Femur (tissue), 1 donor: Measurements from ENCODE around the gene TRIM44.
A peak's percentile ranks its signal among the peaks of the same experiment; 100 is the strongest.
"Not testable (repeated sequence)": the region's sequence is repeated elsewhere in the genome, so short reads cannot be mapped to it uniquely, and the experiment has no call there.

ENCODE experiments used
- DNase-seq: peaks from one replicate; pipeline ENCODE4 v3.0.0-alpha.2; 2017

The TRIM44 gene

DNA sequence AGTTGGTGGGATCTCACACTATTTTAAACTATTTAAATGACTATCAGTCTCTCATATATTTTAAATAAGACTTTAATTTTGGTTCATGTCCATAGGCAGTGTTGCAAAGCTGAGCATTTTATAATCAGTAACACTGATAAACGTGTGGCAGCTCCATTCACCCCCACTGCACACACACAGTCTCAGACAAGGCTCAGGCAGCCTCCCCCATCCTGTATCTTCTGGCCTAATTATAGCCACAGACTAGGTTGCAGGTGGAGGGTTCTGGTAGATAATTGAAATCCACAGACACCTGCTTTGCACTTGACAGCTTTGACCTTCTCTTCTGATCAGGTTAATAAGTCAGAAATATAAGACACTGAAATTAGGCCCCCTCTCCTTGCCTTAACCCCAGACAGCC, 162.8 kb downstream of the TRIM44 start:
- DNase-seq: no peak

DNA sequence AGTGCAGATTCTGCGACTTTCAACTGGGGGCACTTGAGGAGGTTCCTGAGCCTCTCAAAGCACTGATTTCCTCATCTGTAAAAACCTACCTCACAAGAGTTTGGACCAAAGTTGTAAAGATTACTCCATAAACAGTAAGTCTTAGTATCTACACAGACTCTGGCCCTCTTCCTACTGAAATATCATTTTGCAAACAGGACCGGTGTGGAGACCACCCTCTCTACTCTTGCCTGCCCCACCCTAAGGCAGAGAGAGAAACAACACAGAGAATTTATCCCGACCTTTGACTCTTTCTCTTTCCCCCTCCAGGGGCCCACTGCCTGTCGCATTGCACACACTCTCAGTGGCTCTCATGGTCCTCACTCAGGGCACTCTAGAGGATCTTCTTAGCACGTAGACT, 163.4 kb downstream of the TRIM44 start:
- no peak for DNase-seq

DNA sequence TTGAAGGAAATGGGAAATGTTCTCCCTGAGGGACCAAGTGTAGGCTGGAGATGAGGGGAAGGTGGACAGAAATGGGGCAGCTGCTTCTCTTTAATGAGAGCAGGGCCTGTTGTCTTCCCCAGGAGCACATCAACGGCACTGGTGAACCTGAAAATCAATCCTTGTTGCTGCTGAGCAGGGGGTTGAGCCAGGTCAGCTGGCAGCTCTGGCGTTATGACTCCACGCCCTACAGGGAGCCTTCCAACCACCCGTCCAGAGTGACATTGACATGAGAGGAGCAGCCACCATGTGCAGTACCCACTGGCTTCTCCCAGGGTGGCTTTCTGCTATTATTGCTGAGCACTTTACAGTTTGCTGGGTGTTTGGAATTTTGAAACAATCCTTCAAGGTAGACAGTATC, 164.4 kb downstream of the TRIM44 start:
- no peak for DNase-seq

DNA sequence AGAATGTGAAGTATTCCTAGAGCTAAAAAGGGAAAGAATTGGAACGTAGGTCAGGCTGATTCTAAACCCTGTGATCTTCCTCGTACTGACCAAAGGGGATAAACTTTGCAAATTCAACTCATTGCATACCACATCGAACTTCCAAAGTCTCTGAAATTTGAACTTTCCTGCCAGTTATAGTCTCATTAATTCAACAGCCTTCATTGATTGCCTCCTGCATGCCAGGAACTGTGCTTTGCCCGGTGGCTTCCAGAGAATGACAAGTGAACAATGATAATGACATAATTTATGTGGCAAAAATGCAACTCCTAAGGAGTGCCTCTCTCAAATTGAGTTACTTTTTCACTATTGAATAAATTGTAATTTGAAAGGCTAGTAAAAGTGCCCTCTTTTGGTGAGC, 173.6 kb downstream of the TRIM44 start:
- DNase-seq: no peak

DNA sequence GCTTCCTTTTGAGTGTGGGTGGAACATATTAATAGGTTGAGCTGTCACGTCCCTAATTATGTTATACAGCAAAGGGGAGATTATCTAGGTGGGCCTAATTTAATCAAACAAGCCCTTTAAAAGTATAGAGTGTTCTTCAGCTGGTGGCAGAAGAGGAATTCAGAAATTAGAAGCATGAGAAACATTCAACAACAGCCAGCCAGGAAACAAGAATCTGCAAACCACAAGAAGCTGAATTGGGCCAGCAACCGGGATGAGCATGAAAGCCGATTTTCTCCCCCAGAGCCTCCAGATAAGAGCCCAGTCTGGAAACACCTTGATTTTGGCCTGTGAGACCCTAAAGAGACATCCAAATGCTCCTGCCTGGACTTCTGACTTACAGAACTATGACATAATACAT, 175.5 kb downstream of the TRIM44 start:
- no peak for DNase-seq

DNA sequence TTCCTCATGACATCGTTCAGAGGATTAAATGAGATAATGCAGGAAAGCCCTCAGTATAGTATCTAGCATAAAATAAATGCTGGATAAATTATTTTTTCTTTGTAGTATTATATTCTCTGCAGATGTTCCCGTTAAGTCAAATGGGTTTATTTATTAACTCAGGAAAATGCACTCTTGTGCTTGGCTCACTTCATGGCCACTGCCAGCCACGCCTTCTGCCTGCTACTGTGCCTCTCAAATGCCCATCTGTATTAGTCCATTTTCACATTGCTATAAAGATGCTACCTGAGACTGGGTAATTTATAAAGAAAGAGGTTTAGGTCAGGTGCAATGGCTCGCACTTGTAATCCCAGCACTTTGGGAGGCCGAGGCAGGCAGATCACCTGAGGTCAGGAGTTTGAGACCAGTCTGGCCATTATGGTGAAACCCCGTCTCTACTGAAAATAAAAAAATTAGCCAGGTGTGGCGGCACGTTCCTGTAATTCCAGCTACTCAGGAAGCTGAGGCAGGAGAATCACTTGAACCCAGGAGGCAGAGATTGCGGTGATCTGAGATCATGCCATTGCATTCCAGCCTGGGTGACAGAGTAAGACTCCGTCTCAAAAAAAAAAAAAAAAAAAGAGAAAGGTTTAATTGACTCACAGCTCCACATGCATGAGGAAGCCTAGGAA, 176.3 kb downstream of the TRIM44 start:
- not testable (repeated sequence) for DNase-seq

DNA sequence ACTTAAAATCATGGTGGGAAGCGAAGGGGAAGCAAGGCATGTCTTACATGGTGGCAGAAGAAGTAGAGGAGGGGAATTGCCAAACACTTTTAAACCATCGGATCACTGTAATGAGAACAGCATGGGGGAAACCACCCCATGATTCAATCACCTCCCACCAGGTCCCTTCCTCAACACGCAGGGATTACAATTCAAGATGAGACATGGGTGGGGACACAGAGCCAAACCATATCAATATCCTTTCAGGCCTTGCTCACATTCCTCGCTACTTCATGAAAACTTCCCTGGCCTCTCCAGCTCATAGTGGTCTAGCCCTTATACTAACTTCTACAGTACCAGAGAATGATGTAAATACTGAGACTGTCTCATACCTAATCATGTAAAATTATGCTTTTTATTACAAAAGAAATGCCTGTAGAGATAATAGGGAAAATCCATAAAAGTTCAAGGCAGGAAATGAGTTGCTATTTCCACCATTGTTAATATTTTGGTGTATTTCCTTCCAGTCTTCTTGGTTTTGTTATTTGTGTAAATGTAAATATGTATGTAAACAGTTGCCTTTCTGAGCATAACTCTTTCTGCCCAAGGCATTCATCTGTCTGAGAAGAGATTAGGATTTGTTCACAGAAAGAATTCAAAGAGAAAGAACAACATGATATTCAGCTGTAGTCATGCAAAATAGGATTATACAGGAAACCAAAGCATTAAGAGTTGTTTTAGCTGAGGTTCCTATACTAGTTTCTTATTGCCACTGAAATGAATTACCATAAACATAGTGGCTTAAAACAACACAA, 177.0 kb downstream of the TRIM44 start:
- DNase-seq: no peak

DNA sequence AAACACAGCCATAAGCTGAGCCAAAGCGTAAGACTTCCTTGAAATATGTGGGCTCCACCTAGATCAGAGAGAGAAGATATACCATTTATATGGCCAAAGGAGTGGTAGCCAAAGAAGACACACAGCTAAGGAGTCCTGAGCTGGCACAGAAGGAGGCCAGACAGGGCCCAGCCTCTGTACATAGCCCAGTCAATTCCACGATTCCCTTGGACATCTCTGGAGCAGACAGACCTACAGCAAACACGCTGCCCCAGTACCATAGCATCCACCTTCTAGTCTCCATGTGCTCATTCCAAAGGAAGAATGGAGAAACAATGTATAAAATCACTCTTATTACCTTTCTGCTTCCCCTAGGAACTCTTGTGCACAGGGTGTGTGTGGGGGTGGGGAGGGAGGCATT, 179.2 kb downstream of the TRIM44 start:
- no peak for DNase-seq

DNA sequence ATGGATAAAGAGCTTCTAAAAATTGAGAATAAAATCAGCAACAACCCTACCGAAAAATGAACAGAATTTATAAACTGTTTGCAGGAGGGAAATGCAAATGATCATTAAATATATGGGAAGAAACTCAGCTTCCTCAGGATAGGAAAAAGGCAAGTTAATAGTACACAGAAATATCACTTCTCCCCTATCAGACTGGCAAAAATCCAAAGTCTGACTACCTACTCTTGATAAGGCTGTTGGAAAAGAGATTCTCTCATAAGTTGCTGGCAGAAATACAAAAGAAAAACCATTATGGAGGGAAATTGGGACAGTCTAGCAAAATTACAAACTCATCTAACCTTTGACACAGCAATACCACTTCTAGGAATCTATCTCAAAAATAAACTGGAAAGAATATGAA, 180.4 kb downstream of the TRIM44 start:
- no peak for DNase-seq

DNA sequence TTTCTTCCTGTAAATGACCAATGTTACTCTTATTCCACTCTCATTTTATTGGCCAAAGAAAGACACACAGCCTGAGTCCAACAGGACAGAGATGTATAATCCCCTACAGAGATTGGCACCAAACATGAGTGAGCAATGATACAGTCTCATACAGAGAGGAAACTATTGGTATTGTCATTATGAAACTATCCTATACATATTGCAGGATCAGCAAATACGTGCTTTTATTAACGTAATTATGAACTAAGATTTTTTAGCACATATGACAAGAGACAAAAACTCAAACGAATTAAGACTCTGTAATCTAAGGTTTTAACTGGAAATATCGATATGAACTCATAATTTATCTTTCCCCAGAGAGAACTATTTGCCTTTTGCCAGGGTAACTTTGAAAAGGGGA, 182.0 kb downstream of the TRIM44 start:
- DNase-seq: no peak

DNA sequence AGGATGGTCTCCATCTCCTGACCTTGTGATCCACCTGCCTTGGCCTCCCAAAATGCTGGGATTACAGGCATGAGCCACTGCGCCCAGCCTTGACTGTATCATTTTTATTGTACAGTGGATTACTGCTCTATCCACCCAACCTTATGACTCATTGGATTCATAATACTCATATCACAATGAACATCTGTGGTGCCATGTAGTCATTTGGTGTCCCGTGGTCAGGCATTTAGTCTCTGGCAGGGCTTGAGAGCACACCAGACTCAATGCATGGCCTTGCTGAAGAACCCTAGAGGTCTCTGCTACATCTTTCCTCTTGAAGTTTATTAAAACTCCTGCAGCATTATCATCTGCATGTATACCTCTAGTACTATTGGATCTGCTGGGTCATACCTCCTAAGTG, 183.3 kb downstream of the TRIM44 start:
- no peak for DNase-seq

DNA sequence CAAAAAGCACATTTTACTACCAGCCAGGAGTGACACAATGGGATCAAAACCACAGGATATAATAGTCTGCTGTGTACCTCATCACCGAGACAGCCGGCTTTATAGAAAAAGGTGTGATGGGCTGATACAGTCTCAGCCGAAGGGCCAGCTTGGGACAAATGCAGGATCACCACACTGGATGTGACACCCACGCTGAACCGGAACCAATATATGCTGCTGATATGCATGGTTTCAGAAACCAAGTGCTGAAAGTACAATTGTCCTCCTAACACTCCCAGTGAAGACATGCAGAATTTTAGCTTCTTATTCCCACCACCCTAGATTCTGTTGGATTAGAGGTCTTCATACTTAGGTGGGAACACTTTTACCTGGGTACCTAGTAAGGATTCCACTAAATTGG, 184.3 kb downstream of the TRIM44 start:
- no peak for DNase-seq

DNA sequence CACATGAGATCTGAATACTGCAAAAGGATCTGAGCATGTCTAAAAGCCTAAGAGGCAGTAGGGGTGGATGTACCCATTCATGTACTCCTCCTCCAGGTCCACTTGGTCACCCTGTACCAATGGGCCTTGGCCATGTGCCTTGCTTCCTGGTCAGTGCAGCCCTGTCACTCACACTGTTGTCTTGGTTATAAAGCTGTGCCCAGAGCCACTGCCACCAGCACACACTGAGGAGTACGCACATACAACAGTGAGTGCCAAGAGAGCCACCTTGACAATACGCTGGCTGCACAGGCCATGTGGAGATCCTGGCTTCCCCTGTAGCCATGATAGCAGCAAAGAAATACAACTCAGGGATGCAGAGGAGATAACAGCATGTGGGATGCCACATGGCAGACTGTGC, 184.9 kb downstream of the TRIM44 start:
- no peak for DNase-seq

DNA sequence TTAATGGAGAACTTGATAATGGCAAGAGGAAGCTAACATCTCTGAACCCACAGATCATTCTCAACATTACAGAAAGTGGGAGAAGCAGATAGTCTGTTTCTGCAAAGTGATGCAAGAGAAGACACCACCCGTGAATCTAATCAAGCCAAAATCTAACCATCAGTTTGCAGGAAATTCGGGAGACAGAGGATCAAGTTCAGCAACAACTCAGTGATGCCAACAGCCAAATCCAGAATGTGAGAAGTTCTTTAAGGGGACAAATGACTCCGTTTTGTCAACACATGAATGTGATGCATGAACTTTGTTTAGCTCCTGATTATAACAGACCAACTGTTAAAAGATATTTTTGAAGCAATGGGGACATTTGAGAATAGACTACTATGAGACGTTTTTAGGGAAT, 186.0 kb downstream of the TRIM44 start:
- DNase-seq: no peak

DNA sequence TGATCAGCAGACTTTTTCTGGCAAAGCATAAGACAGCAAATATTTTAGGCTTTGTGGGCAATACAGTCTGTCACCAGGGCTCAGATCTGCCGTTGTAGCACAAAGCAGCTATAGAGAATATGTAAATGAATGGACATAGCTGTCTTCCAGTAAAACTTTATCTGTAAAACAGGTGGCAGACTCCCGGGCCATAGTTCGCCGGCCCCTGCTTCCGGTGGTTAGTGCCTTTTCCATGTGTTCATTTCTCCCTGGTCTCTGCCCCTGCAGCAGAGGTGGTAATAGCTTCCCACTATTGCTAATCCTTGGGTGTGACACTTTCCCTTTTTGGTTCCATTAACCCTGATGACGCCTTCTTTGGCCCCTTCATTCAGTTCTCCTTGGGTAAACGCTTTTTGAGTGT, 187.6 kb downstream of the TRIM44 start:
- DNase-seq: no peak

DNA sequence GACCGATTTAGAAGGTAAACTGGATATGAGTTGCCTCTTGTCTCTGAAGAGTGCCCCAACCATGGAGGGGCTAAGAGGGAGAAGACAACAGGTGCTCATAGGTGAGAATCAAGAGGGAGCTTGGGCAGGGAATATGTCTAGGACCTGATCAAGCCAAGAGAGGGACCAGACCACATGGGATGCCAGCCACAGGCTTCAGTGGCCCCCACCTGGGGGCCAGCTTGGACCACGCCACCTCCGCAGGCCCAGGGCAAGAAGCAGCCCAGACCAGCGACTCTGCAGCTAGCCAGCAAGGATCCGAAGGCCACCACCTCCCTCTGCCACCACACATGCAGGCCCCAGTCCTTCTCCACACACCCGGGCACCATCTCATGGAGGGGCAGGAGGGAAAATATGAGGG, 188.8 kb downstream of the TRIM44 start:
- DNase-seq: no peak

DNA sequence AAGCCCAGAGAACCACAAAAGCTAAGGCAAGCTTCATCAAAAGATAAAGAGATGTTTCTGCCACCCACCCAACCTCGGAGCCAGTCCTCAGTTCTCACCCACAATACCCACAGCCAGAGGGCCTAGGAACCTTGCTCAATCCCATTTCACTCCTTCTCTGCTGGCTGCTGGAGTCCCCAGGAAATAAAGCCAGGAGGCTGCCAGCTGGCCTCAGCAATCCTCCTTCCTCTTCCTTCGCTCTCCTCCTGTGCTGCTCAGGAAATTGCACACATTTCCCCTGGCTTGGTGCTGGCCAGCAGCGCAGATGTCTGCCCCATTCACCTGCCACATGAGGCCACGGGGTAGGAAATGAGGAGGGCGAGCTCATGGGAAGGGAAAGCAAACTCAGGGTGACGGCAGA, 189.5 kb downstream of the TRIM44 start:
- peak; percentile 44 for DNase-seq

DNA sequence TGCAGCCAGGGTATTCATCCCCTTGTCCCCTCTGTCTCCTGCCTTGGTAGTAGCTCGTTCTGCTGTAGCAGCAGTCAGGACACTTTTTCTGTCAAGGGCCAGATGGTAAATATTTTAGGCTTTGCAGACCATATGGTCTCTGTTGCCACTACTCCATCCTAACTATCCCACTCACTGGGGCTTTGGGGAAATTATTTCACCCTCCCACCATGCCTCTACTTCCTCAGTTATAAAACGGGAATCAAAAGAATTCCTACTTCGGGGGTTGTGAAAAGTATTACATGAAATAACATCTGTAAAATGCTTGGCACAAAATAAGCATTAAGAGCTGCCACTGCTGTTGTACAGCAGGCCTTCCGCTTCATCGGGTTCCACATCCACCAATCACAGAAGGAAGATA, 191.4 kb downstream of the TRIM44 start:
- DNase-seq: no peak

DNA sequence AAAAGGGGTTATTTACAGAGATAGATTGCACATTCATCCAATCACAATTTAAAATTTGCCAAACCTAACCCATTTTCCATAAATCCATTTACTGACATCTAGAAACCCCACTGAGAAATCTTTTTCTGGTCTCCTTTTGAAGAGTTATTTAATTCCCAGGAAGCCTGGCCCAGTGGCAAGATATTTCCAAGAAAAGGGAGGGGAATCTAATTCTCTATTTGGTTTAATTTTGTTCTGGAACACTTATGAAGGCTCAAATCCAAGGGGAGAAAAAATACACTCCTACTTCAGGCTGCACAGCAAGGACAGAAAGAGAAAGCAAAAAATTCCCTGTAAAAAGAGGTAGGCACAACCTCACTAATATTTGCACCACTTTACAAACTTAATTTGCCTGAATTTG, 193.1 kb downstream of the TRIM44 start:
- no peak for DNase-seq

DNA sequence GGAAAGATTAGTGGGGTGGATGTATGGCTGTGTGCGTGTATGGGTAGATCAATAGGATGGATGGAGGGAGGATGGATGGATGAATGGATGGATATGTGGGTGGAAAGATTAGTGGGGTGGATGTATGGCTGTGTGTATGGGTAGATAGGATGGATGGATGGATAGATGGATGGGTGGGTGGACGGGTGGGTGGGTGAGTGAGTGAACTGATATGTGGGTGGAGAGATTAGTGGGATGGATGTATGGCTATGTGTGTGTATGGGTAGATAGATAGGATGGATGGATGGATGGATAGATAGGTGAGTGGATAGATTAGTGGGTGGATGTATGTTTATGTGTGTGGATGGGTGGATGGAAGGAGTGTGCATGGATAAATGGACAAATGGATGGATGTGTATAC, 193.7 kb downstream of the TRIM44 start:
- DNase-seq: no peak

DNA sequence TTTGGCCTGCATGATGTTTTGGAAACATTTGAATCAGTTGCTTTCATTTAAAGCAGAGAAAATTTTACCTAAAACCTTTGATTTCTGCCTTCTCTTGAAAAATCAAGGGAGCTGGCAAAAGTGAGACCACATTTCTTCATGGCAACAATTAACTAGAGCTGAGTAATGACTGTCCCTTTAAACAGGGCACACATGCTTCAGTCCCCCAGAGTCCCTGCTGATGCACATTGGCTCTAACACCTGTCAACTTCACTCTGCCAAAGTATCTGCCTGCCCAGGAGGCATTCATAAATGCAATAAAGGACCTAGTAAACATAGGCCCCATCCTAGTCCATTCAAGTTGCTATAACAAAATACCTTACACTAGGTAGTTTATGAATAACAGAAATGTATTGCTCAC, 194.2 kb downstream of the TRIM44 start:
- DNase-seq: no peak

DNA sequence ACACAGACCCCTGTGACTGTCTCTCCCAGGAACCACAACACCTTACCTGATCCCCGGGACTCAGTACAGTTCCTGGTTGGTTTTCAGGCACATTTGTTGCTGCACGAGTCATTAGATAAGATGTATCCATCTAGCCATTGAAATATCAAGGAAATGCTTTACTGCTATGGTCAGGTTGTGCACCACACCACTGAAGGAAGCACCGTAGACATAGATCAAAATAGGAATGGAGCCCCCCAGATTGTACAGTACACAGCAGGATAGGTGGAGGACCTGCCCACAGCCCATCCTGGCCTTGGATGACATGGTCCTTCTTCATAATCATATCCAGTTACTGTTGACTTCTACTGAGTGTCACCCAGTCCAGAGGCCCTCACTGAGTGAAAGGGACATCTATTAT, 195.3 kb downstream of the TRIM44 start:
- no peak for DNase-seq

DNA sequence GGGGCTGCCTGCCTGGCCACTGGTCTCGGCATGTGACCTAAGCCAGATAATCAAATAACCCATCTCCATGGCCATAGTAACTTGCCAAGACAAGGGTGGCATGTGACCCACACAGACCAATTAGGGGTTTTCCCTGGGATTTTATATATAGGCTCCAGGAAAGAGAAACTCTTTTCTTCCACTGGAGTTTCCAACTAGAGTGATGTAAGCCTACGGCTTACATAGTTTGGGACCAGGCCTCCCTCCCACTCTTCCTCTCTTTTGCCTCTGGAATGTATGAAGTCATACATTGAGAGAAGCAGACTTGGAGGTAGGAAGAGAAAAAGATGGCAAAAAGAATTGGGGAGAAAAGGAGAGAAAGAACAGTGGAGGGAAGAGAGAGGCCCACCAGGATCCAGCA, 196.7 kb downstream of the TRIM44 start:
- DNase-seq: no peak

DNA sequence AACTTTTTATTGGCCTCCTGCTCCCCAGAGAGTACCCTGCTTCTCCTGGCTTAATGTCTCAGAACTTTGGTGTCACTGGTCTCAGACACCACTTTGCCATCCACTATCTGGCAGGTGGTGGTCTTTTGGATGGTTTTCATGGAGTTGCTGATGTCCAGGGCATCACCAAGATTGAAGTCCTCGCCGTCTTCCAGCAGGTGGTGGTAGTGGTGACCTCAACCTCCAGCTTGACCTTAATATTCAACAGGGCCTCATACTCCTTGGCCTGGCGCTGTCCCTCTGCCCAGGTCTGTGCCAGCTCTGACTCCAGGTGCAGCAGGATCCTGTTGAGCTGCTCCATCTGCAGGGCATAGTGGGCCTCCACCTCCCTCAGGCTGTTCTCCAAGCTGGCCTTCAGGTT, 197.6 kb downstream of the TRIM44 start:
- DNase-seq: not testable (repeated sequence)

DNA sequence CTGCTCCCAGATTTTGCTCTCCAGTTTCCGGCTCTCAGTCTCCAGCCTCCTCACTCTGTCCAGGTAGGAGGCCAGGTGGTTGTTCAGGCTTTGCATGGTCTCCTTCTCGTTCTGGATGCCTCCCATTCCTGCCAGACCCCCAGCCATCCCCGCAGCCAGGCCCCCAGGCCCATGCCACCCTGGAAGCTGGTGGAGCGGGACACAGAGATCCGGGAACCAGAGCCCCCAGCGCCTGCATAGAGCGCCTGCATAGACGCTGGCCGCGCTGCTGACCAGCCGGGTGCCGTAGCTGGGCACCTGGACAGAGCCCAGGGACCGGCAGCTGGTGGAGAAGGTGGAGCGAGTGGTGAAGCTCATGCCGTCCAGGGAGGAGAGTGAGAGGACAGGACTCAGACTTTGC, 198.6 kb downstream of the TRIM44 start:
- DNase-seq: no peak
